Activated effector memory CD4-positive, alpha-beta T cell treated with Interleukin-2 at 50 U/mL for 16 hours (primary cell): ENCODE data around the gene PIGS.

Experiments
- DNase-seq: peaks from one replicate; pipeline ENCODE4 v3.0.0-alpha.2; 2020

The PIGS gene

DNA sequence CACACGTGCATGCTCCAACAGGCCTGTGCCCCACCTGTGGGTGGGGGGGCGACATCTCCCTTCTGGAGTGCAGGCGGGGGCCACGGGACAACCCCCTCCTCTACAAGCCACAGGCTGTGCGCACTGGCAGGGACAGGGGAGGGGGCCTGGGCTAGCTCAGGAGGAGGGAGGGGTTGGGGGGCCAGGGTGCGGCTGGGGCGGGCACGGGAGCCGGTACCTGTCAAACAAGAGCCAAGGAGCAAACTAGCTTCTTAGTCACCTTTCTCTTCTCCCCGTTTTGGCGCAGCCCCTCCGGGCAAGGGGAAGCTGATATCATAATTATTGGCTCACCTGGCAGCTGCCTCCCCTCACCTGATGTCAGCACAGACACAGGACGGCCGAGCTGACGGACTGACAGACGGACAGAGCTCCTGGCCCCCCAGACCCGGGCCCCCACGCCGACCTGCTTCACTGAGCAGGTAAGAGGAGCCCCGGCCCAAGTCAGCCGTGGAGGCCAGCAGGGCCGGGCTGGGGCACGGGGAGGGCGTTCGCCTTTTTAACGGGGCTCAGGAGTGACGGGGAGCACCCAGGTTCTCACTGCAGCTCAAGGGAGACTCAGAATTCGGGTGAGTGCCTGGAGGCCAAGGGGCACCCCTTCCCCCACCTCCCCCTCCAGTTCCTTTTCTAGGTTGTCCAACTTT is 65.2 kb downstream of the PIGS start, which contains the start of gene FOXN1:
Gene FOXN1 (plus strand): TSS at position 363 of the 680 bp plus-strand sequence. CDS start 17,622 bp downstream, outside the sequence.
- no peak for DNase-seq

DNA sequence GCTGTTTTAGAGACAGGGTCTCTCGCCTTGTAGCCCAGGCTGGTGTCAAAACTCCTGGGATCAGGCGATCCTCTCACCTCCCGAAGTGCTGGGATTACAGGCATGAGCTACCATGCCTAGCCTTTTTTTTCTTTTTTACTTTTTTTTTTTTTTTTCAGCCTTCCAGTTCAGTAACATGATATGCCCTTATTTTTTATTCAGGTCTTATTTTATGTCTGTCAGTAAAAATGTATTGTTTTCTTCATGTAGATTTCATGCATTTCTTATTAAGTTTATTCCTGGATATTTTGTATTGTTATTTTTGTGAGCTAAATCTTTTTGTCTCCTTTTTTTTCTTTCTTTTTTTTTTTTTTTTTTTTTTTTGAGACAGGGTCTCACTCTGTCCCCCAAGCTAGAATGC is 67.9 kb downstream of the PIGS start:
- no peak for DNase-seq
